GM21619 (cell line): ENCODE measurements around the gene POU3F3.
A peak's percentile ranks its signal among the peaks of the same experiment; 100 is the strongest.

ENCODE experiments used
- ATAC-seq: cut with Tn5 transposase; IDR thresholded peaks from one replicate; pipeline ENCODE4 v1.9.1; 2021; ENCODE audit not compliant: unreplicated experiment

POU3F3 gene

GRCh38 chr2:104859766-104860450 lies 6.0 kb downstream of the POU3F3 start:
- ATAC-seq: no peak

- ATAC-seq: no peak
These were observed 6.5 kb downstream of the POU3F3 start for GRCh38 chr2:104860451-104860790.

- no peak for ATAC-seq
These were observed 7.6 kb downstream of the POU3F3 start for GRCh38 chr2:104861351-104862057.

GRCh38 chr2:104862058-104862941 lies 8.4 kb downstream of the POU3F3 start:
- no peak for ATAC-seq

GRCh38 chr2:104863146-104863467 lies 9.2 kb downstream of the POU3F3 start:
- no peak for ATAC-seq

- no peak for ATAC-seq
These were observed 9.8 kb downstream of the POU3F3 start for GRCh38 chr2:104863468-104864279.

GRCh38 chr2:104864280-104865095 lies 10.6 kb downstream of the POU3F3 start:
- ATAC-seq: no peak

- no peak for ATAC-seq
These were observed 11.2 kb downstream of the POU3F3 start for GRCh38 chr2:104865096-104865470.

- ATAC-seq: no peak
These were observed 12.4 kb downstream of the POU3F3 start for GRCh38 chr2:104866122-104866864.

GRCh38 chr2:104866883-104867812 lies 13.2 kb downstream of the POU3F3 start:
- ATAC-seq: no peak

GRCh38 chr2:104867813-104868504 lies 14.0 kb downstream of the POU3F3 start:
- ATAC-seq: no peak

GRCh38 chr2:104868505-104868866 lies 14.6 kb downstream of the POU3F3 start:
- ATAC-seq: no peak

GRCh38 chr2:104870100-104870975 lies 16.4 kb downstream of the POU3F3 start:
- no peak for ATAC-seq

GRCh38 chr2:104871649-104871971 lies 17.7 kb downstream of the POU3F3 start:
- ATAC-seq: no peak

GRCh38 chr2:104871972-104872865 lies 18.3 kb downstream of the POU3F3 start:
- peak; percentile 3 for ATAC-seq
